Keratinocyte (primary cell): Measurements from ENCODE around the gene PCDHGC5. TPM values are rescaled to one million over a fixed set of nuclear protein-coding genes. Genes with fewer than 3 reads are reported as not detected.
A peak's percentile ranks its signal among the peaks of the same experiment; 100 is the strongest.

Experiments used
- DNase-seq: peaks from one replicate; pipeline ENCODE4 v3.0.0-alpha.2; 2011; ENCODE audit warnings: low read depth, missing footprints, low spot score
- FAIRE-seq: peaks from 2 replicates; lab custom pipeline; 2011; peaks lifted over from hg19 to GRCh38; lab: Jason Lieb, UNC
- H2AFZ ChIP-seq: 2 replicates; pipeline ENCODE4 v1.6.0; 2012; ENCODE audit warnings: low read length, control low read depth, inconsistent platforms; ENCODE audit not compliant: control insufficient read depth
- H3K27ac ChIP-seq: 2 replicates; pipeline ENCODE4 v1.5.1; 2011; ENCODE audit warnings: low read length; ENCODE audit not compliant: control insufficient read depth, insufficient read depth
- H3K27me3 ChIP-seq: 3 replicates; pipeline ENCODE4 v1.6.0; 2011; ENCODE audit warnings: low read length; ENCODE audit not compliant: control insufficient read depth, insufficient read depth; ENCODE audit errors: extremely low read depth
- H3K36me3 ChIP-seq, 2 experiments: 2 replicates in 1 of 2; 3 replicates in 1 of 2; pipeline ENCODE4 v1.5.1; 2011; ENCODE audit warnings: low read length in 2 of 2, mild to moderate bottlenecking in 1 of 2; ENCODE audit not compliant: control insufficient read depth in 2 of 2, insufficient read depth in 2 of 2; ENCODE audit errors: extremely low read depth in 1 of 2
- H3K4me1 ChIP-seq: 3 replicates; pipeline ENCODE4 v1.5.1; 2011; ENCODE audit warnings: low read length; ENCODE audit not compliant: control insufficient read depth, insufficient read depth; ENCODE audit errors: extremely low read depth
- H3K4me2 ChIP-seq: 3 replicates; pipeline ENCODE4 v1.6.0; 2011; ENCODE audit warnings: low read depth, low read length; ENCODE audit not compliant: control insufficient read depth, insufficient read depth; ENCODE audit errors: extremely low read depth
- H3K4me3 ChIP-seq, 3 experiments: fragments of 200-600 bp in 1 of 3; sonication (generic) in 1 of 3; 2 replicates in 2 of 3; 3 replicates in 1 of 3; pipeline ENCODE4 v1.5.1; 2011 to 2016; ENCODE audit warnings: low read length in 3 of 3, mild to moderate bottlenecking in 3 of 3, control low read depth in 2 of 3, inconsistent platforms in 1 of 3, low read depth in 1 of 3, mixed read lengths in 1 of 3, mixed run types in 1 of 3, moderate library complexity in 1 of 3; ENCODE audit not compliant: control insufficient read depth in 2 of 3, insufficient read depth in 2 of 3; ENCODE audit errors: extremely low read depth in 1 of 3
- H3K79me2 ChIP-seq: 2 replicates; pipeline ENCODE4 v1.6.0; 2012; ENCODE audit warnings: low read length; ENCODE audit not compliant: control insufficient read depth, insufficient read depth
- H3K9ac ChIP-seq: 3 replicates; pipeline ENCODE4 v1.6.0; 2011; ENCODE audit warnings: low read length; ENCODE audit not compliant: control insufficient read depth, insufficient read depth; ENCODE audit errors: extremely low read depth
- H3K9me1 ChIP-seq: 3 replicates; pipeline ENCODE4 v1.6.0; 2011; ENCODE audit warnings: low read length; ENCODE audit not compliant: control insufficient read depth, insufficient read depth; ENCODE audit errors: extremely low read depth
- H3K9me3 ChIP-seq: 2 replicates; pipeline ENCODE4 v1.5.1; 2012; ENCODE audit warnings: low read depth, low read length; ENCODE audit not compliant: control insufficient read depth
- H4K20me1 ChIP-seq: 3 replicates; pipeline ENCODE4 v1.6.0; 2011; ENCODE audit warnings: low read length; ENCODE audit not compliant: control insufficient read depth, insufficient read depth; ENCODE audit errors: extremely low read depth
- EZH2 ChIP-seq: IDR thresholded peaks from one replicate; pipeline ENCODE4 v1.6.1; 2012; ENCODE audit warnings: inconsistent platforms, mild to moderate bottlenecking, low read length, moderate library complexity
- dilution Hi-C: fragments of 300-500 bp; cut with MboI; formaldehyde crosslinking; loops from one replicate; pipeline ENCODE4 v1.7.0; 2020; ENCODE audit warnings: low sequenced_read_pairs; ENCODE audit not compliant: extremely low pct_ligation_motif_present
- polyA plus RNA-seq, 5 experiments: library from polyadenylated mRNA; depleted of rRNA in 3 of 5; stranded (reverse) in 3 of 5; stranded (forward) in 1 of 5; unstranded in 1 of 5; fragments of >200 nt; gene quantifications; 1 replicate in 1 of 5; 2 replicates in 3 of 5; 3 replicates in 1 of 5; pipeline versions ENCODE4 v1.2.1 to v1.2.3, GENCODE V29; 2011 to 2012; ENCODE audit warnings: missing spikeins in 2 of 5, low read depth in 1 of 5, low replicate concordance in 1 of 5
- TF ChIP-seq, protein P1 (sequence below), 3 experiments: IDR thresholded peaks in 1 of 3; conservative IDR thresholded peaks in 1 of 3; optimal IDR thresholded peaks in 1 of 3; 2 replicates in 2 of 3; 3 replicates in 1 of 3; pipeline versions ENCODE3 to v1.5.1; 2011; ENCODE audit warnings: low read length in 3 of 3, mild to moderate bottlenecking in 3 of 3, moderate library complexity in 2 of 3, control low read depth in 1 of 3, inconsistent platforms in 1 of 3; ENCODE audit not compliant: insufficient read depth in 2 of 3; ENCODE audit errors: extremely low read depth in 1 of 3

PCDHGC5 gene
- polyA plus RNA-seq, 1 donor (not counting 4 experiments of a cell fraction or from before 2014, with no cell fraction given) = 0.77 TPM

GRCh38 chr5:141514330-141515133 is 25.7 kb downstream of the PCDHGC5 start:
- no peaks in the 10 kb centered on the region for H3K9me1 ChIP-seq
- TF ChIP-seq, protein P1, sequence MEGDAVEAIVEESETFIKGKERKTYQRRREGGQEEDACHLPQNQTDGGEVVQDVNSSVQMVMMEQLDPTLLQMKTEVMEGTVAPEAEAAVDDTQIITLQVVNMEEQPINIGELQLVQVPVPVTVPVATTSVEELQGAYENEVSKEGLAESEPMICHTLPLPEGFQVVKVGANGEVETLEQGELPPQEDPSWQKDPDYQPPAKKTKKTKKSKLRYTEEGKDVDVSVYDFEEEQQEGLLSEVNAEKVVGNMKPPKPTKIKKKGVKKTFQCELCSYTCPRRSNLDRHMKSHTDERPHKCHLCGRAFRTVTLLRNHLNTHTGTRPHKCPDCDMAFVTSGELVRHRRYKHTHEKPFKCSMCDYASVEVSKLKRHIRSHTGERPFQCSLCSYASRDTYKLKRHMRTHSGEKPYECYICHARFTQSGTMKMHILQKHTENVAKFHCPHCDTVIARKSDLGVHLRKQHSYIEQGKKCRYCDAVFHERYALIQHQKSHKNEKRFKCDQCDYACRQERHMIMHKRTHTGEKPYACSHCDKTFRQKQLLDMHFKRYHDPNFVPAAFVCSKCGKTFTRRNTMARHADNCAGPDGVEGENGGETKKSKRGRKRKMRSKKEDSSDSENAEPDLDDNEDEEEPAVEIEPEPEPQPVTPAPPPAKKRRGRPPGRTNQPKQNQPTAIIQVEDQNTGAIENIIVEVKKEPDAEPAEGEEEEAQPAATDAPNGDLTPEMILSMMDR (optimal IDR thresholded peaks at IDR 0.05 in 1 of 3, IDR thresholded peaks at IDR 0.05 in 1 of 3, conservative IDR thresholded peaks at IDR 0.05 in 1 of 3; ENCODE audit: extremely low read depth in 1 of 3, insufficient read depth in 2 of 3, low read length in 3 of 3) = no peak
- TF ChIP-seq EZH2 = no peak
- H4K20me1 ChIP-seq = no peaks in the 10 kb centered on the region
- peak overlapping the region; percentile 89 for H3K27ac ChIP-seq
- DNase-seq (peak; percentile 100), FAIRE-seq (peak; percentile 96)
- H3K4me2 ChIP-seq = peak overlapping the region; percentile 63
- no peaks in the 10 kb centered on the region for H3K27me3 ChIP-seq
- peak overlapping the region; percentile 56 for H3K9ac ChIP-seq
- dilution Hi-C loops = no loop called here
- no peaks in the 10 kb centered on the region for H3K79me2 ChIP-seq
- peaks cover 39% of the 10 kb centered on the region for H3K4me1 ChIP-seq
- H3K4me3 ChIP-seq = no peak overlapping the region
- H3K36me3 ChIP-seq = peaks cover 17 to 37% of the 10 kb centered on the region in 2 experiments
- H2AFZ ChIP-seq = no peak overlapping the region
- H3K9me3 ChIP-seq = no peaks in the 10 kb centered on the region

DNA sequence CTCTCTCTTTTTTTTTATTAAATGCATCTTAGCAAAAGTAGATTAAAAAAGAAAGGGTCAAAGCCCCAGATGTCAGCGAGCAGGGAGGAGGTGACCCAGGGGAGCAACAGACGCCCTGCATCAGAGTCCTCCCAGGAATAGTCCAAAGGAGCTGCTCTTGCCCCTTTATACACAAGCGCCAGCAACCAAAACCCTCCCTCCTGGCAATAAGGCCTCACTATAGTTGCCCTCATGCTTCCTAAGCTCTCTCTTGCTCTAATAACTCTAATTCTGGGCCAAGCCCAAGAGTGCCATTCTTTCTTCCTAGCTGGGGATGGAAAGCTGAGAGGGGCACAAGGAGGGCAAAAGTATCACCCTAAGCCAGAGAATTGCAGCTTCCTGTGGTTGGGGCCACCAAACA is 26.3 kb downstream of the PCDHGC5 start:
- Histone ChIP-seq H3K4me3 (no peak overlapping the region), H3K79me2 (no peaks in the 10 kb centered on the region), H3K9ac (peak overlapping the region; percentile 56), H3K9me1 (no peaks in the 10 kb centered on the region), H4K20me1 (no peaks in the 10 kb centered on the region), H3K27me3 (no peaks in the 10 kb centered on the region), H3K4me1 (peaks cover 44% of the 10 kb centered on the region), H2AFZ (no peak overlapping the region), H3K36me3 (peaks cover 14 to 43% of the 10 kb centered on the region in 2 experiments), H3K27ac (peak overlapping the region; percentile 89), H3K4me2 (no peak overlapping the region), H3K9me3 (no peaks in the 10 kb centered on the region)
- no peak for DNase-seq
- dilution Hi-C loops = no loop called here
- FAIRE-seq = no peak
- TF ChIP-seq, protein P1 (optimal IDR thresholded peaks at IDR 0.05 in 1 of 3, IDR thresholded peaks at IDR 0.05 in 1 of 3, conservative IDR thresholded peaks at IDR 0.05 in 1 of 3; ENCODE audit: extremely low read depth in 1 of 3, insufficient read depth in 2 of 3, low read length in 3 of 3) = no peak
- TF ChIP-seq EZH2 = no peak
